HepG2 (cell line): ENCODE data around the gene UBFD1. TPM values are rescaled to one million over a fixed set of nuclear protein-coding genes. Genes with fewer than 3 reads are reported as not detected.

Source experiments
- BCL6 ChIP-seq: IDR thresholded peaks from 2 replicates; pipeline ENCODE4 v1.6.1; 2016; ENCODE audit warnings: missing genetic modification reagents, missing compliant biosample characterization
- FOXM1 ChIP-seq: sonication (generic); formaldehyde crosslinking; IDR thresholded peaks from 2 replicates; pipeline ENCODE4 v1.5.0; 2020; ENCODE audit warnings: missing genetic modification reagents
- HBP1 ChIP-seq: IDR thresholded peaks from 2 replicates; pipeline ENCODE4 v1.6.1; 2016; ENCODE audit warnings: low read depth, control low read depth
- HHEX ChIP-seq: IDR thresholded peaks from 2 replicates; pipeline ENCODE4 v1.6.1; 2016; ENCODE audit warnings: control low read depth
- HNF1B ChIP-seq: sonication (generic); formaldehyde crosslinking; IDR thresholded peaks from 2 replicates; pipeline ENCODE4 v1.5.1; 2020; ENCODE audit warnings: mild to moderate bottlenecking, moderate library complexity, missing genetic modification reagents
- IRF9 ChIP-seq: sonication (generic); formaldehyde crosslinking; IDR thresholded peaks from 2 replicates; pipeline ENCODE4 v1.8.0; 2022; ENCODE audit warnings: missing genetic modification reagents, mild to moderate bottlenecking, borderline replicate concordance
- KLF11 ChIP-seq: IDR thresholded peaks from 2 replicates; pipeline ENCODE4 v1.6.1; 2016; ENCODE audit warnings: missing compliant biosample characterization
- MNT ChIP-seq: fragments of 450-650 bp; IDR thresholded peaks from 2 replicates; pipeline ENCODE4 v1.6.1; 2016
- NR0B2 ChIP-seq: sonication (generic); formaldehyde crosslinking; IDR thresholded peaks from 2 replicates; pipeline ENCODE4 v1.4.0; 2020; ENCODE audit warnings: mild to moderate bottlenecking, missing genetic modification reagents
- PITX1 ChIP-seq: sonication (generic); formaldehyde crosslinking; IDR thresholded peaks from 2 replicates; pipeline ENCODE4 v1.5.1; 2020; ENCODE audit warnings: mild to moderate bottlenecking, missing genetic modification reagents
- PRMT3 ChIP-seq: sonication (generic); formaldehyde crosslinking; IDR thresholded peaks from 2 replicates; pipeline ENCODE4 v1.8.1; 2022; ENCODE audit warnings: low read depth, mild to moderate bottlenecking, moderate library complexity, missing genetic modification reagents, borderline replicate concordance
- RAD21 ChIP-seq: fragments of 450-650 bp; formaldehyde crosslinking; IDR thresholded peaks from 2 replicates; pipeline ENCODE4 v1.5.0; 2020; ENCODE audit warnings: mild to moderate bottlenecking
- SNAI1 ChIP-seq: sonication (generic); formaldehyde crosslinking; IDR thresholded peaks from 2 replicates; pipeline ENCODE4 v1.5.0; 2020; ENCODE audit warnings: mild to moderate bottlenecking, missing genetic modification reagents, borderline replicate concordance
- SUZ12 ChIP-seq: fragments of 150-350 bp; IDR thresholded peaks from 2 replicates; pipeline ENCODE4 v1.6.1; 2014; ENCODE audit warnings: low read depth, low read length
- TBL1XR1 ChIP-seq: fragments of 150-350 bp; IDR thresholded peaks from 2 replicates; pipeline ENCODE4 v1.6.1; 2014; ENCODE audit warnings: borderline replicate concordance, low read length; ENCODE audit not compliant: partially characterized antibody
- ZC3H4 ChIP-seq: sonication (generic); formaldehyde crosslinking; IDR thresholded peaks from 2 replicates; pipeline ENCODE4 v1.4.0; 2020; ENCODE audit warnings: missing genetic modification reagents, borderline replicate concordance
- ZFP37 ChIP-seq: sonication (generic); formaldehyde crosslinking; IDR thresholded peaks from 2 replicates; pipeline ENCODE4 v1.4.0; 2020; ENCODE audit warnings: missing genetic modification reagents, borderline replicate concordance
- ZNF101 ChIP-seq: sonication (generic); formaldehyde crosslinking; IDR thresholded peaks from 2 replicates; pipeline ENCODE4 v1.4.0; 2020; ENCODE audit warnings: mild to moderate bottlenecking, low read depth, missing genetic modification reagents, borderline replicate concordance
- ZNF329 ChIP-seq: sonication (generic); formaldehyde crosslinking; IDR thresholded peaks from 2 replicates; pipeline ENCODE4 v1.9.0; 2021; ENCODE audit warnings: low read depth, mild to moderate bottlenecking, missing genetic modification reagents
- ZNF44 ChIP-seq: sonication (generic); formaldehyde crosslinking; IDR thresholded peaks from 2 replicates; pipeline ENCODE4 v1.5.1; 2020; ENCODE audit warnings: mild to moderate bottlenecking, missing genetic modification reagents
- ZNF550 ChIP-seq: sonication (generic); formaldehyde crosslinking; IDR thresholded peaks from 2 replicates; pipeline ENCODE4 v1.4.0; 2020; ENCODE audit warnings: mild to moderate bottlenecking, missing genetic modification reagents, borderline replicate concordance
- ZNF569 ChIP-seq: sonication (generic); formaldehyde crosslinking; IDR thresholded peaks from 2 replicates; pipeline ENCODE4 v1.5.0; 2020; ENCODE audit warnings: mild to moderate bottlenecking, missing genetic modification reagents, moderate library complexity, borderline replicate concordance
- ZNF615 ChIP-seq: sonication (generic); formaldehyde crosslinking; IDR thresholded peaks from 2 replicates; pipeline ENCODE4 v1.5.0; 2020; ENCODE audit warnings: mild to moderate bottlenecking, missing genetic modification reagents, borderline replicate concordance
- ZNF775 ChIP-seq: sonication (generic); formaldehyde crosslinking; IDR thresholded peaks from 2 replicates; pipeline ENCODE4 v1.4.0; 2020; ENCODE audit warnings: missing genetic modification reagents, mild to moderate bottlenecking, moderate library complexity, borderline replicate concordance
- polyA plus RNA-seq, 8 experiments: library from polyadenylated mRNA; depleted of rRNA in 3 of 8; stranded (reverse) in 7 of 8; unstranded in 1 of 8; fragments of >200 nt; fragmentation: Illumina TruSeq in 4 of 8; extraction: Trizol in 4 of 8; gene quantifications; 2 replicates each; pipeline versions ENCODE4 v1.2.1 to v1.2.3, GENCODE V29; 2011 to 2016; ENCODE audit warnings: low read depth in 4 of 8, missing spikeins in 1 of 8, mixed read lengths in 1 of 8; ENCODE audit not compliant: insufficient read depth in 1 of 8
- total RNA-seq, 5 experiments: library from RNA; depleted of rRNA; stranded (reverse); fragments of >200 nt; fragmentation: Illumina TruSeq; extraction: Trizol; gene quantifications; 2 replicates each; pipeline ENCODE4 v1.2.3, GENCODE V29; 2016; ENCODE audit warnings: low read depth in 1 of 5

Gene UBFD1
- total and polyA plus RNA-seq, 2 of the 13 experiments (the other 11 are each of a cell fraction or from before 2014, with no cell fraction given) = 100 to 111 TPM

GRCh38 chr16:23595951-23596720 lies 38.6 kb downstream of the UBFD1 start, which contains the start of gene NDUFAB1 (continued):
- TF ChIP-seq IRF9 (peak; percentile 96), RAD21 (CRISPR knock-in tag) (peak; percentile 87), HNF1B (no peak; the same call in 1 of the 2 replicates), MNT (peak; percentile 59), NR0B2 (CRISPR knock-in tag) (no peak; the same call in 1 of the 2 replicates), ZNF775 (CRISPR knock-in tag) (no peak), BCL6 (peak; percentile 60), ZNF329 (CRISPR knock-in tag) (peak; percentile 60), ZNF550 (peak; percentile 92), FOXM1 (CRISPR knock-in tag) (peak; percentile 84), ZNF615 (CRISPR knock-in tag) (peak; percentile 93; the same call in 1 of the 2 replicates), HHEX (CRISPR knock-in tag) (no peak), SNAI1 (CRISPR knock-in tag) (peak; percentile 83), PITX1 (CRISPR knock-in tag) (peak; percentile 54; the same call in 1 of the 2 replicates), ZNF101 (CRISPR knock-in tag) (no peak), ZNF569 (peak; percentile 68; the same call in 1 of the 2 replicates), ZFP37 (CRISPR knock-in tag) (peak; percentile 90), ZNF44 (CRISPR knock-in tag) (no peak), PRMT3 (0 out of 2 replicates have a peak, but pooled peaks have one; percentile 56), HBP1 (peak; percentile 95), KLF11 (CRISPR knock-in tag) (no peak), ZC3H4 (CRISPR knock-in tag) (no peak), SUZ12 (peak; percentile 66), TBL1XR1 (peak; percentile 67)
